Body of pancreas (tissue), 4 donors: ENCODE results near the gene GRM4.

ENCODE experiments used
- POLR2A ChIP-seq, 3 donors: fragments of 450-650 bp; IDR thresholded peaks; one replicate each; pipeline ENCODE4 v1.6.1; 2016; ENCODE audit warnings: antibody characterized with exemption in 3 of 3, mild to moderate bottlenecking in 2 of 3
- TF ChIP-seq, protein P1 (sequence below), 7 experiments: fragments of 450-650 bp in 4 of 7; fragments of 200-600 bp in 3 of 7; sonication (generic) in 3 of 7; IDR thresholded peaks; one replicate each; pipeline ENCODE4 v1.5.1; 2016 to 2019; ENCODE audit warnings: antibody characterized with exemption in 7 of 7

DNA sequence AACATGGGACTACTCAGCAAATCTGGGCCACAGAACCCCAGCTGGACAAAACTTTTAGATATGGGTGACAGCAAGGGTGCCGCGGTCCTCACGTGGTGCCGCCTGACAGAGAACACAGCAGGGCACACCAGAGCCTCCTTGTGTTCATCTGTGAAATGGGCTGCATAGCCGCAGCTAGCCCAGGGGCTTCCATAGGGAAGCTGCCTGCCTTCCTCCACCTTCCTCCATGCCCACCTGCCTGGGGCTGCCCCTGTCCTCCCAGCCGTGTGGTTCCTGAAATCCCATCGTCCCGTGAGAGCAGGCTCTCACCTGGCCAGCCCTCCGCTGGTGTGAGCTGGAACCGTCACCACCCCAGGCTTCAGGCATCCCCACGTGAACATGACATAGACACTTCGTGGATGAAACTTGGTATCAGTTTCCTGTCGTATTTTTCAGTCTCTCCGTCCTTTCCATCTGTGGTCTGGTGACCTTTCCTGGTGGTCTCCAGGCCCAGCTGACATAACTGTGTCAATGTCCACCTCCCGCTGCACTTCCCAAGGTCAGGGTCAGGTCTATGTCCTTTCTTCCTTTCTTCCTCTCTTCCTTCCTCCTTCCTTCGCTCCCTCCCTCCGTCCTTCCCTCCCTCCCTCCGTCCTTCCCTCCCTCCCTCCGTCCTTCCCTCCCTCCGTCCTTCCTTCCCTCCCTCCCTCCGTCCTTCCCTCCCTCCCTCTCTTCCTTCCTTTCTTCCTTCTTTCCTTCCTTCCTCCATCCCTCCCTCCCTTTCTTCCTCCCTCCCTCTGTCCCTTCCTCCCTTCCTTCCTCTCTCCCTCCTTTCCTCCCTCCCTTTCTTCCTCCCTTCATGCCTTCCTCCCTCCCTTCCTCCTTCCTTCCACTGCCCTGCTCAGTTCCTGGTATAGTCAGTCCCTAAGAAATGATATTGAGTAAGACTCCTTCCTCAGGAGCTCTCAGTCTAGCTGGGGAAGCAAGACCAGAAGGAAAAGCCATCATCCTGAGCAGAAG, 78.8 kb downstream of the GRM4 start:
- TF ChIP-seq POLR2A (IDR thresholded peaks at IDR 0.05), result no peak
- TF ChIP-seq, protein P1, sequence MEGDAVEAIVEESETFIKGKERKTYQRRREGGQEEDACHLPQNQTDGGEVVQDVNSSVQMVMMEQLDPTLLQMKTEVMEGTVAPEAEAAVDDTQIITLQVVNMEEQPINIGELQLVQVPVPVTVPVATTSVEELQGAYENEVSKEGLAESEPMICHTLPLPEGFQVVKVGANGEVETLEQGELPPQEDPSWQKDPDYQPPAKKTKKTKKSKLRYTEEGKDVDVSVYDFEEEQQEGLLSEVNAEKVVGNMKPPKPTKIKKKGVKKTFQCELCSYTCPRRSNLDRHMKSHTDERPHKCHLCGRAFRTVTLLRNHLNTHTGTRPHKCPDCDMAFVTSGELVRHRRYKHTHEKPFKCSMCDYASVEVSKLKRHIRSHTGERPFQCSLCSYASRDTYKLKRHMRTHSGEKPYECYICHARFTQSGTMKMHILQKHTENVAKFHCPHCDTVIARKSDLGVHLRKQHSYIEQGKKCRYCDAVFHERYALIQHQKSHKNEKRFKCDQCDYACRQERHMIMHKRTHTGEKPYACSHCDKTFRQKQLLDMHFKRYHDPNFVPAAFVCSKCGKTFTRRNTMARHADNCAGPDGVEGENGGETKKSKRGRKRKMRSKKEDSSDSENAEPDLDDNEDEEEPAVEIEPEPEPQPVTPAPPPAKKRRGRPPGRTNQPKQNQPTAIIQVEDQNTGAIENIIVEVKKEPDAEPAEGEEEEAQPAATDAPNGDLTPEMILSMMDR (IDR thresholded peaks at IDR 0.05), result no peak
